GM10266 (cell line): Measurements from ENCODE around the gene PDPK1.

Source experiments
- DNase-seq: peaks from one replicate; pipeline ENCODE4 v3.0.0; 2012; ENCODE audit errors: extremely low spot score
- TF ChIP-seq, protein P1 (sequence below): IDR thresholded peaks from 2 replicates; pipeline ENCODE4 v1.5.1; 2012; ENCODE audit warnings: mild to moderate bottlenecking, low read depth; ENCODE audit not compliant: control insufficient read depth, insufficient read depth; ENCODE audit errors: missing control alignments

Gene PDPK1

DNA sequence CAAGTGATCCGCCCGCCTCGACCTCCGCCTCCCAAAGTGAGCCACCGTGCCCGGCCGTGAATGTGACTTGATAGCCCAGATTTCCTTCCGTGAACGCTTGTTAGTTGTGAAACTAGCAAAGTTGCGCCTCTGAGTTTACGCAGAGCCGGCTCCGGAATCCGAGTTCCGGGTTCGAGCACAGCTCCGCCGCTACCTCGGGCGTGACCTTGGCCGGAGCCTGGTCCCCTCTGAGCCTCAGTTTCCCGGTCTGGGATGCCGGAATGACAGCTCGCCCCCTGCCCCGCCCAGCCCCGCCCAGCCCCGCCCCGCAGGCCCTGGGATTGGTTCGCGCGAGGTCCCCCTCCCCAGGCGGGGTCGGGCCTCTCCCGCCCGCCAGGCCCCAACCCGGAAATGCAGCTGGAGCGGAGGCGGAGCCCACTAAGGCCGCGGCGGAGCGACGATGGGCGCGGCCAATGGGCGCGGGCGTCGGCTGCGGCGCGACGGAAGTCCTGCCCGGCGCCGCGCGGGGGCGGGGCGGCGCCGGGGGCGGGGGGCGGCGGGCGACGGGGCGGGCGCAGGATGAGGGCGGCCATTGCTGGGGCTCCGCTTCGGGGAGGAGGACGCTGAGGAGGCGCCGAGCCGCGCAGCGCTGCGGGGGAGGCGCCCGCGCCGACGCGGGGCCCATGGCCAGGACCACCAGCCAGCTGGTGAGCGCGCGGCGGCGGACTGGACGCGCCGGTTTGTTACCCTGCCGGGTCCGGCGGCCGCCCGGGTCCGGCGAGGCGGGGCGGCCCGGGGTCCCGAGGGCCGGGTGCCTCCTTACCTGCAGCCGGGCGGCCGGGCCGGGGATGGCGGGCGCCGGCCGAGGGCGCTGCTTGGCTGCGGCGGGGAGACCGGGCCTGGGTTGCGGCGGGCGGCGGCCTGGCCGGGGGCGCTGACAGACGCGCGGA lies at the start of gene PDPK1:
Gene PDPK1 (plus strand): TSS at position 571 of the 929 bp plus-strand sequence. CDS start 92 bp downstream, at position 663.
- TF ChIP-seq, protein P1, sequence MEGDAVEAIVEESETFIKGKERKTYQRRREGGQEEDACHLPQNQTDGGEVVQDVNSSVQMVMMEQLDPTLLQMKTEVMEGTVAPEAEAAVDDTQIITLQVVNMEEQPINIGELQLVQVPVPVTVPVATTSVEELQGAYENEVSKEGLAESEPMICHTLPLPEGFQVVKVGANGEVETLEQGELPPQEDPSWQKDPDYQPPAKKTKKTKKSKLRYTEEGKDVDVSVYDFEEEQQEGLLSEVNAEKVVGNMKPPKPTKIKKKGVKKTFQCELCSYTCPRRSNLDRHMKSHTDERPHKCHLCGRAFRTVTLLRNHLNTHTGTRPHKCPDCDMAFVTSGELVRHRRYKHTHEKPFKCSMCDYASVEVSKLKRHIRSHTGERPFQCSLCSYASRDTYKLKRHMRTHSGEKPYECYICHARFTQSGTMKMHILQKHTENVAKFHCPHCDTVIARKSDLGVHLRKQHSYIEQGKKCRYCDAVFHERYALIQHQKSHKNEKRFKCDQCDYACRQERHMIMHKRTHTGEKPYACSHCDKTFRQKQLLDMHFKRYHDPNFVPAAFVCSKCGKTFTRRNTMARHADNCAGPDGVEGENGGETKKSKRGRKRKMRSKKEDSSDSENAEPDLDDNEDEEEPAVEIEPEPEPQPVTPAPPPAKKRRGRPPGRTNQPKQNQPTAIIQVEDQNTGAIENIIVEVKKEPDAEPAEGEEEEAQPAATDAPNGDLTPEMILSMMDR = no peak
- peak; percentile 98 for DNase-seq

DNA sequence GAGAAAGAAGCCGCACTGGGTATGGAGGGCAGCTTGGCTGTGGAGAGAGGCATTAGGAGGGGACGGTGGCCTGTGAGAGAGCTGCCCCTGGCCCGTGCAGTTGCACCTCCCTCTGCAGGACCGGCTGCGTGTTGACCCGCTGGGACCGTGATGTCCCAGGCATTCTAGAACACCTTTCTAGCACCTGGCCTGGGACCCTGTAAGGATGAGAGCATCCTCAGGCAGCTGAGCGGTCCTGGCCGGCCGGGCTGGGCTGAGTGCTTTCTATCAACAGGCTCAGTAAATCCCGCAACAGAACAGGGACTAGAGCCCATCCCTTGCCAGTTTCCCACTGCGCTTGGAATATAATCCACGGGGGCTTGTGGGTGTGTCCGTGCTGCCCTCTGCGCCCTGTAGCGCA lies 48.2 kb upstream of the PDPK1 start:
- TF ChIP-seq, protein P1 = no peak
- DNase-seq = no peak

DNA sequence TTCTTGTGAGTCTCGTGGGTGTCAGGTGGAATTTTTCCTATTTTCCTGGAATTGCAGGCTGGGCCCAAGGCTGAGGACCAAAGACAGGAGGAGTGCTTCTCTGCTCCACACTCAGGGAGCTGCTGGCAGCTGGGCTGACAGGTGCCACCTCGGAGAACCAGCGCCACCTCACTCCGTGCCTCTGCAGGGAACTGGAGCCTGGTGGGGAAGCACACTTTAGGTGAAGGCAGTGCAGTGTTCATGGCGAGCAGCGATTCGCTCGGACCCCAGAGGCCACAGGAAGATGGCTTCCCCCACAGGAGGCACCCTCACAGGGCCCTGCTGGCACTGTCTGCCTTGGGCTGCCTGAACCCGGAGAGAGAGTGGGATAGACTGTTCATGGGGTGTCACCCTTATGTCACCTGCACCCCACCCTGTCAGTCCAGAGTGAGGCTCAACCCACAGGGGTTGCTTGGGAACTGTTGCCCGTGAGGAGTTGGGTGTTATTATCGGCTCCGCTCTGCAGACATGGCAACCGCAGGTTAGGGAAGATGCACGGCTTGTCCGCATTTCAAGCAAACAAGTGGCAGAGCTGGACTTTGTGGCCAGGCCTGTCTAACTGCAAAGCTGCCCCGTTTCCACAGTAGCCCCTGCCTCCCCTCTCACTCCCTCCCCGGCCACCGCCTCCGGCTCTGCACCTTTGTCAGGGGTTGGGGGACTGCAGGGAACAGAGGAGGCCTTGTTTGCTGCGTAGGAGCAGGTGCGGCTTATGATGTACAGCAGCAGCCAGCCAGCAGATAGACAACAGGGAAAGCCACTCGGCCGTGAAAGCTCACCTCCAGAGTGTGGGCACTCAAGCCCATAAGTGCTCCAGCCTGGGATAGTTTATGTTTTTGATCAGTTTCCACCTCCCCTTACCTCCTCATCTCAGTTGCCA lies 47.4 kb upstream of the PDPK1 start:
- DNase-seq = no peak
- TF ChIP-seq, protein P1 = no peak

DNA sequence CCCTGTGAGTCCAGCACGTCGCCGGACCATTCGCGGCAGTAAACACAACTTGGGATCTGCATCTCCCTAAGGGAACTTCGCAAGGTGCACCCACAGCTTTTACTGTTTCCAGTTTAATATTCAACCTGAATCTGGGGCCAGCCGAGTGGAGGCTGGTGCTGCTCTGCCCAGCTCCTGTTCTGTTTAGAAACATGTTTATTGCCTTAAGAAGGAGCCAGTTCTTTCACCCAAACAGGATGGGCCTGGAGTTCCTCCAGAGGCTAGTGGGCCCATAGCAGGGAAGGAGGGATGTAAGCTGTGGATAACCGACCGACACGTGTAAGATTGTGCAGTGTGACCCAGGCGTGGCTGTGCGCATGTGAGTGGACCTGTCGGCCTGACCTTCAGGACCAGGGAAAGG lies 45.5 kb upstream of the PDPK1 start:
- TF ChIP-seq, protein P1 = no peak
- no peak for DNase-seq

DNA sequence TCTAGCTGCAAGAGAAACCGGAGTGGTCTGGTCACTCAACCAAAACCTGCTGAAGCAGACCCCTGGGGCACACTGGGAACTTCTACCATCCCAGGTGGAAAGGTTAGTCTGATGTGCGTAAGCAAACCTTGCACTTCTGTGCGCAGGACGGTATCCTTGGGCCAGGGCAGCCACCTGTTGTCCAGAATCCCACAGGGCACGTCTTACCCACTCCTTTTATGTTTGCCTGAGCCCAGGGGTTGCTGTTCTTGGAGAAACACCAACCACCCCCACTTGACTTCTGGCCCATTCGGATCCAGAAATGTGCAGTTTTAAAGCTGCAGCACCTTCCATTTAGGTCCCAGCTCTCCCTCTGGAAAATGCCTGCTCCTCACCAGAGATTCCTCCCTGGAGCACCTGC lies 44.2 kb upstream of the PDPK1 start:
- no peak for DNase-seq
- TF ChIP-seq, protein P1 = no peak

DNA sequence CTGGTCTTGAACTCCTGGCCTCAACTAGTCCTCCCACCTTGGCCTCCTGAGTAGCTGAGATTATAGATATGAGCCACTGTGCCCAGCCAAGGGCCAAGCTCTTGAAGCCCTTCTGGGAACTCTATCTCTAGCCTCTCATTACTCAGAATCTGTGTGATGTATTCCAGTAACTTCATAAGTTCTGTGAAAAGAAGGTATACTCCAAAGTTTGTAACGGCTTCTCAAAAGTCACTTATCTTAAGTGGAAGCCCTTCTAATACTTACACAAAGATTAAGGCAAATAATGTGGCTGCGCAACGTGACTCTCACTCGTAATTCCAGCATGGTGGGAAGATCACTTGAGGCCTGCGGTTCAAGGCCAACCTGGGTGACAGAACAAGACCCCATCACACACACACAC lies 43.2 kb upstream of the PDPK1 start:
- TF ChIP-seq, protein P1 = no peak
- DNase-seq = no peak
